ENCODE measurements around the gene NKAPD1.

The NKAPD1 gene

GRCh38 chr11:112058103-112058502, 16.0 kb upstream of the NKAPD1 start:
- ATAC-seq (ENCODE audit: insufficient read depth, low read depth) (no peak), DNase-seq (no peak)
- Histone ChIP-seq H3K9ac (ENCODE audit: low read depth, low read length) (no peak overlapping the region), H3K27me3 (ENCODE audit: insufficient read depth, low read length, poor library complexity) (no peaks in the 10 kb centered on the region), H3K4me1 (ENCODE audit: insufficient read depth, low read length) (no peaks in the 10 kb centered on the region), H3K4me3 (ENCODE audit: low read depth in 1 of 2, low read length in 2 of 2) (no peak overlapping the region), H4K20me1 (ENCODE audit: insufficient read depth, low read length) (no peaks in the 10 kb centered on the region), H2AFZ (ENCODE audit: low read depth, low read length) (no peak overlapping the region), H3K9me3 (ENCODE audit: insufficient read depth, low read length, severe bottlenecking) (no peaks in the 10 kb centered on the region), H3K4me2 (ENCODE audit: insufficient read depth, low read length) (no peak overlapping the region), H3K36me3 (ENCODE audit: insufficient read depth, low read length) (peaks cover 79% of the 10 kb centered on the region), H3K27ac (ENCODE audit: low read length) (no peak overlapping the region), H3K79me2 (ENCODE audit: insufficient read depth, low read length) (no peaks in the 10 kb centered on the region)
- no peak for TF ChIP-seq EZH2 (IDR thresholded peaks at IDR 0.05; ENCODE audit: borderline replicate concordance, low read depth, low read length, severe bottlenecking)
- TF ChIP-seq, protein P1, sequence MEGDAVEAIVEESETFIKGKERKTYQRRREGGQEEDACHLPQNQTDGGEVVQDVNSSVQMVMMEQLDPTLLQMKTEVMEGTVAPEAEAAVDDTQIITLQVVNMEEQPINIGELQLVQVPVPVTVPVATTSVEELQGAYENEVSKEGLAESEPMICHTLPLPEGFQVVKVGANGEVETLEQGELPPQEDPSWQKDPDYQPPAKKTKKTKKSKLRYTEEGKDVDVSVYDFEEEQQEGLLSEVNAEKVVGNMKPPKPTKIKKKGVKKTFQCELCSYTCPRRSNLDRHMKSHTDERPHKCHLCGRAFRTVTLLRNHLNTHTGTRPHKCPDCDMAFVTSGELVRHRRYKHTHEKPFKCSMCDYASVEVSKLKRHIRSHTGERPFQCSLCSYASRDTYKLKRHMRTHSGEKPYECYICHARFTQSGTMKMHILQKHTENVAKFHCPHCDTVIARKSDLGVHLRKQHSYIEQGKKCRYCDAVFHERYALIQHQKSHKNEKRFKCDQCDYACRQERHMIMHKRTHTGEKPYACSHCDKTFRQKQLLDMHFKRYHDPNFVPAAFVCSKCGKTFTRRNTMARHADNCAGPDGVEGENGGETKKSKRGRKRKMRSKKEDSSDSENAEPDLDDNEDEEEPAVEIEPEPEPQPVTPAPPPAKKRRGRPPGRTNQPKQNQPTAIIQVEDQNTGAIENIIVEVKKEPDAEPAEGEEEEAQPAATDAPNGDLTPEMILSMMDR (IDR thresholded peaks at IDR 0.05; ENCODE audit: borderline replicate concordance, extremely low read depth, low read length, poor library complexity, severe bottlenecking): no peak

DNA sequence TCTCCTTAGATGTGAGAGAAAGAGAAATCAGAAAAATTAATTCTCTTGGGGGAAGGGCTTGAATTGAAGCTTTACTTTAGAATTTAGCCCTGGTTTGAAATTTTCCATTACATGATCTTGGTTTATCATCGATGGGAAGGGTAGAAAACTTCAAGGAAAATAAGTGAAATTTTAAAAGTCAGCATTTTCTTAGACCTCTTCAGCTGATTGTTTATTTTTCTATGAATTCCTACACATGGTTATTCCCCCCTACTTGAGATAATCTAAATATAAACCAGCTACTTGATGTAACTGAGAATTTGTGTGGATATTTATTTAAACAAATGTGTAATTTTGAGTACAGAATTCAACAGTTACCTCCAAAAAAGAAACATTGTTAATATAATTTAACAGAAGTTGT, 11.2 kb upstream of the NKAPD1 start:
- Histone ChIP-seq H4K20me1 (ENCODE audit: insufficient read depth, low read length) (no peaks in the 10 kb centered on the region), H3K27ac (ENCODE audit: low read length) (no peak overlapping the region), H3K4me2 (ENCODE audit: insufficient read depth, low read length) (no peak overlapping the region), H2AFZ (ENCODE audit: low read depth, low read length) (no peak overlapping the region), H3K4me1 (ENCODE audit: insufficient read depth, low read length) (no peaks in the 10 kb centered on the region), H3K9ac (ENCODE audit: low read depth, low read length) (no peak overlapping the region), H3K79me2 (ENCODE audit: insufficient read depth, low read length) (no peaks in the 10 kb centered on the region), H3K27me3 (ENCODE audit: insufficient read depth, low read length, poor library complexity) (no peaks in the 10 kb centered on the region), H3K4me3 (ENCODE audit: low read depth in 1 of 2, low read length in 2 of 2) (no peak overlapping the region), H3K9me3 (ENCODE audit: insufficient read depth, low read length, severe bottlenecking) (no peaks in the 10 kb centered on the region), H3K36me3 (ENCODE audit: insufficient read depth, low read length) (peaks cover 51% of the 10 kb centered on the region)
- no peak for TF ChIP-seq EZH2 (IDR thresholded peaks at IDR 0.05; ENCODE audit: borderline replicate concordance, low read depth, low read length, severe bottlenecking)
- TF ChIP-seq, protein P1 (IDR thresholded peaks at IDR 0.05; ENCODE audit: borderline replicate concordance, extremely low read depth, low read length, poor library complexity, severe bottlenecking): no peak
- DNase-seq (no peak), ATAC-seq (ENCODE audit: insufficient read depth, low read depth) (no peak)

DNA sequence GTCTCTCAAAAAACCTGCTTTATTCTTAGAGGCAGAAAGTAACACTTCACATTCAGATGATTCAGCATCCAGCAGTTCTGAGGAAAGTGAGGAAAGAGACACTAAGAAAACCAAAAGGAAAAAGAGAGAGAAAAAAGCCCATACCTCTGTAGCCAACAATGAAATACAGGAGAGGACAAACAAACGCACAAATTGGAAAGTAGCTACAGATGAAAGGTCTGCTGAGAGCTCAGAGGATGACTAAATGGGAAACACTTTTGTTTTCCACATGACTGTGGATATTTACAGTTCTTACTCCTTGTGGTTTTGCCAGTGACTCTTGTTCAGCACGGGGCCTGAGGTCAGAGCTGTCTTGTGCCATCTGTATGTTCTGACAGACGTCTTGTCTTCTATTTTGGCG, 8.6 kb downstream of the NKAPD1 start:
- Histone ChIP-seq H3K79me2 (ENCODE audit: insufficient read depth, low read length) (peaks cover 43% of the 10 kb centered on the region), H3K27ac (ENCODE audit: low read length) (no peak overlapping the region), H3K27me3 (ENCODE audit: insufficient read depth, low read length, poor library complexity) (no peaks in the 10 kb centered on the region), H3K9me3 (ENCODE audit: insufficient read depth, low read length, severe bottlenecking) (no peaks in the 10 kb centered on the region), H3K36me3 (ENCODE audit: insufficient read depth, low read length) (peaks cover 83% of the 10 kb centered on the region), H3K4me1 (ENCODE audit: insufficient read depth, low read length) (peaks cover 25% of the 10 kb centered on the region), H3K9ac (ENCODE audit: low read depth, low read length) (no peak overlapping the region), H2AFZ (ENCODE audit: low read depth, low read length) (no peak overlapping the region), H4K20me1 (ENCODE audit: insufficient read depth, low read length) (no peaks in the 10 kb centered on the region), H3K4me3 (ENCODE audit: low read depth in 1 of 2, low read length in 2 of 2) (no peak overlapping the region), H3K4me2 (ENCODE audit: insufficient read depth, low read length) (no peak overlapping the region)
- DNase-seq (no peak), ATAC-seq (ENCODE audit: insufficient read depth, low read depth) (no peak)
- TF ChIP-seq EZH2 (IDR thresholded peaks at IDR 0.05; ENCODE audit: borderline replicate concordance, low read depth, low read length, severe bottlenecking): no peak
- TF ChIP-seq, protein P1 (IDR thresholded peaks at IDR 0.05; ENCODE audit: borderline replicate concordance, extremely low read depth, low read length, poor library complexity, severe bottlenecking): no peak

Data from DND-41 (cell line).